ENCODE results near the gene BEND6. TPM values are rescaled to one million over a fixed set of nuclear protein-coding genes. Genes with fewer than 3 reads are reported as not detected.

BEND6 gene
- total RNA-seq: 9.6 and 12.7 TPM in 2 replicates

GRCh38 chr6:56954403-56955170 lies at the start of gene BEND6:
Gene BEND6, plus strand, starts transcription at chr6:56955107. Its CDS starts 26,704 bp downstream, at chr6:56981811.

GRCh38 chr6:57046332-57047256 lies 91.7 kb downstream of the BEND6 start, which contains the start of gene KIAA1586:
Gene KIAA1586, plus strand, starts transcription at chr6:57046693. Its CDS starts 63 bp downstream, at chr6:57046756.

Small RNA genes lying within 50 kb of the gene (small RNA-seq; reads per million reads assigned to genes)
- gene FTH1P15 (not detected), gene RNU6-626P (not detected)

Other genes with a start within 250 kb of the BEND6 start
- gene KIAA1586, start 91.6 kb downstream of the BEND6 start, total RNA-seq: 15.1 and 19.0 TPM in 2 replicates
- 48.9 and 67.6 TPM in 2 replicates for gene ZNF451, start 135.1 kb downstream of the BEND6 start, total RNA-seq
- 18.7 and 24.4 TPM in 2 replicates for gene BAG2, start 217.2 kb downstream of the BEND6 start, total RNA-seq

Data from subcutaneous preadipocyte (primary cell).